A673 (cell line): ENCODE data around the gene ALPI.

Source experiments
- EZH2 ChIP-seq: fragments of 200-600 bp; sonication (generic); IDR thresholded peaks from 2 replicates; pipeline ENCODE4 v1.6.1; 2017; ENCODE audit warnings: borderline replicate concordance, low read depth, mild to moderate bottlenecking, mixed read lengths, antibody characterized with exemption, low read length; ENCODE audit not compliant: poor library complexity, severe bottlenecking
- TF ChIP-seq, protein P1 (sequence below): fragments of 300-800, 200-600 bp; sonication (generic); conservative IDR thresholded peaks from 2 replicates; pipeline ENCODE4 v1.5.1; 2017; ENCODE audit warnings: low read depth, mild to moderate bottlenecking, antibody characterized with exemption, low read length, moderate library complexity, mixed read lengths

DNA sequence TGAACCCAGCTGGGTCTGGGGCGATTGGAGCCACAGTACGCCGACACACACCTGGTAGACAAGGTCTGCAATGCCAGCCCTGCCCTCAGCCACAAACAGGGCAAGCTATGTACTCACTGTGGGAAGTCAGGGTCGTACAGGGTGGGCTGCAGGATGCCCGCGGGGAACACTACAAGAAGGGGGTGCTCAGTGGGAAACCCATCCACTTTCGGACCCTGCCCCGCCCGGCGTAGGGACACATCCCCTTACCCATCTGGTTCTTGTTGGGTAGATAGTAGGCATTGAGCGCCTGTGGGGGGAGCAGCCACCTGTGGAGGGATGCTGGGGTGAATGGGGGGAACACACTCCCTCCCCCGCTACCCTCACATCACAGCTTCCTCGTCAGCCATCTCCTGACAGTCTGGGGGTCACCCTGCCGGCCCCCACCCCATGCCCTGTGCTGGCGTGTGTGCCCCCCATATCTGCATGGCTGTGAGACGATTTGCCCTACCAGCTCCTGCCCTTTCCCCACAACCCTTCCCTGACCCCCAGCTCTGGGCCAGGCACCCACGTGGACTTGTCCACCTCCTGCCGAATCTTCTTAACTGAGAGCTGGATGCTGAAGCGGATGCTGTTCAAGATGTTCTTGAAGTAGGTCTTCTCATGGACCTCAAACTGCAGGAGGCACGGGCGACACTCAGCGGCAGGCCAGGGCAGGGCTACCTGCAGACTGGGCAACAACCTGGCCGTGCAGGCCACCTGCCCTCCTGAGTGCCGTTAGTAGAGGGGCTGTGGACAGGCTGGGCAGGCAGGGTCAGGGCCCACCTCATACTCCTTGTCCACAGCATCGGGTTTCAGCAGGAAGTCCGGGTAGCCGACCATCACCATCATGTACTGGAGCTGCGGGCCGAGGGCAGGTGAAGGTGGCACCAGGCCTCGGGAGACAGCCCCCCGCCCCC, 26.6 kb downstream of the ALPI start:
- TF ChIP-seq EZH2, result no peak
- TF ChIP-seq, protein P1, sequence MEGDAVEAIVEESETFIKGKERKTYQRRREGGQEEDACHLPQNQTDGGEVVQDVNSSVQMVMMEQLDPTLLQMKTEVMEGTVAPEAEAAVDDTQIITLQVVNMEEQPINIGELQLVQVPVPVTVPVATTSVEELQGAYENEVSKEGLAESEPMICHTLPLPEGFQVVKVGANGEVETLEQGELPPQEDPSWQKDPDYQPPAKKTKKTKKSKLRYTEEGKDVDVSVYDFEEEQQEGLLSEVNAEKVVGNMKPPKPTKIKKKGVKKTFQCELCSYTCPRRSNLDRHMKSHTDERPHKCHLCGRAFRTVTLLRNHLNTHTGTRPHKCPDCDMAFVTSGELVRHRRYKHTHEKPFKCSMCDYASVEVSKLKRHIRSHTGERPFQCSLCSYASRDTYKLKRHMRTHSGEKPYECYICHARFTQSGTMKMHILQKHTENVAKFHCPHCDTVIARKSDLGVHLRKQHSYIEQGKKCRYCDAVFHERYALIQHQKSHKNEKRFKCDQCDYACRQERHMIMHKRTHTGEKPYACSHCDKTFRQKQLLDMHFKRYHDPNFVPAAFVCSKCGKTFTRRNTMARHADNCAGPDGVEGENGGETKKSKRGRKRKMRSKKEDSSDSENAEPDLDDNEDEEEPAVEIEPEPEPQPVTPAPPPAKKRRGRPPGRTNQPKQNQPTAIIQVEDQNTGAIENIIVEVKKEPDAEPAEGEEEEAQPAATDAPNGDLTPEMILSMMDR, result no peak
